ENCODE measurements around the gene NCF2.
"Not testable (repeated sequence)": the region's sequence is repeated elsewhere in the genome, so short reads cannot be mapped to it uniquely, and the experiment has no call there.

The NCF2 gene

DNA sequence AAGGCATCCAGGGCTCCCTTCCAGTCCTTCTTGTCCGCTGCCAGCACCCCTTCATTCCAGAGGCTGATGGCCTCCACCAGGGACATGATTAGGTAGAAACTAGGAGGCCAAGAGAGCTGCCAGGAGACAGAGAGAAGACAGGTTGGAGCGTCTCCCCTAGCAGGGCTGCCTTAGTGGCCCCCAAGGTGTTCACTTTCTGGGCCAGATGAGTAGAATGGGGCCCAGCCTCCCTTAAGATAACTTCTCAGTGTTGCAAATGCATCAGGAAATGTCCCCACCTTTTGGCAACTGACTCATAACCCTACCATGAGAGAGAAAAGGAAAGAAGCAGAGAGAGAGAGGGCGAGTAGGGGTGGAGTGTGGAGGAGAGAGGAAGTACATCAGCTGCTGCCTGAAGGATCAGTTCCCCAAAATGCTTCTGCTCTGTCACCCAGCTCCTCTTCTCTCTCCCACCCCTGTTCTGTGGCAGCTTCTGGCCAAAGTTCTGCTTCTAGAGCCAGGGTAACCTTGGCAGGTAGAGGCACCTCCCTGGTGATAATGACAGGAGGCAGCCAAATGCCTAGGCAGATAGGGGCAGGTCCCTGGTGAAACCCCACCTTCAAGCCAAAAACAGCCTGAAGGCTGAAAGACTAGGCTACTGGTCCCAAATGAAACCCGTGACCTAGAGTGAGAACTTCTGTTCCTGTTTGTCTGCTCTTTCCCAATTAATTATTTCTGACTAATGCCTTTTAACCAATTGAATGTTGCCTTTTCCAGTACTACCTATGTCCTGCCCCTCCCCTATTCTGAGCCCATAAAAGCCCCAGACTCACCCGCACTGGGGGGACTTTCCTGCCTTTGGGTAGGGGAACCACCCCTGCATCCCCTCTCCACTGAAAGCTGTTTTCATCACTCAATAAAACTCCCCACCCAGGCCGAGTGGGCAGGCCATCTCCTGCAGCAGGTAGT is at the start of gene NCF2:
NCF2 (minus strand) TSS at position 216 of the 948 bp plus-strand sequence; CDS start at position 86, 130 bp downstream.
- peak; percentile 92 for DNase-seq

GRCh38 chr1:183638649-183639387 is 48.6 kb upstream of the NCF2 start:
- in situ Hi-C loops (cut with MboI; ENCODE audit: low pct_unique_long_range_greater_than_20kb, low sequenced_read_pairs): no loop called here
- DNase-seq: no peak

More for the DNA sequence above, at the start of gene NCF2:
- in situ Hi-C loops (cut with MboI; ENCODE audit: low pct_unique_long_range_greater_than_20kb, low sequenced_read_pairs): no loop called here

GRCh38 chr1:183636783-183637182 is 46.5 kb upstream of the NCF2 start:
- in situ Hi-C loops (cut with MboI; ENCODE audit: low pct_unique_long_range_greater_than_20kb, low sequenced_read_pairs): no loop called here
- no peak for DNase-seq

DNA sequence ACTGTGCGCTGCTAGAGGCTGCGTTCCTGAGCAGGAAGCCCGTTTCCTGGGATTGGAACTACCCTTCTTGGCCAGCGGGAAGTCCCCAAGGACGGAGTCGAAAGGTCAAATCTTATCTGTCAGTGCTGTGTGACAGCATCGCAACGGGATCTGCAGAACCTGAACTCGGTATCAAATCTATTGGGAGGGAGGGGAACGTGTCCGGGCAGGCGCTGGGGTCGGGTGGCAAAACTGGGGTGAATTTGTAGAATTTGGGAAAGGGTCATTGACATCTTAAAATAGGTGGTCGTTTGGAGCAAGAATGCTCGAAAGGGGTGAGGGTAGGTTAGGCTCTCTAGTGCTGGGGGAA is 46.0 kb upstream of the NCF2 start:
- DNase-seq: no peak
- in situ Hi-C loops (cut with MboI; ENCODE audit: low pct_unique_long_range_greater_than_20kb, low sequenced_read_pairs): no loop called here

DNA sequence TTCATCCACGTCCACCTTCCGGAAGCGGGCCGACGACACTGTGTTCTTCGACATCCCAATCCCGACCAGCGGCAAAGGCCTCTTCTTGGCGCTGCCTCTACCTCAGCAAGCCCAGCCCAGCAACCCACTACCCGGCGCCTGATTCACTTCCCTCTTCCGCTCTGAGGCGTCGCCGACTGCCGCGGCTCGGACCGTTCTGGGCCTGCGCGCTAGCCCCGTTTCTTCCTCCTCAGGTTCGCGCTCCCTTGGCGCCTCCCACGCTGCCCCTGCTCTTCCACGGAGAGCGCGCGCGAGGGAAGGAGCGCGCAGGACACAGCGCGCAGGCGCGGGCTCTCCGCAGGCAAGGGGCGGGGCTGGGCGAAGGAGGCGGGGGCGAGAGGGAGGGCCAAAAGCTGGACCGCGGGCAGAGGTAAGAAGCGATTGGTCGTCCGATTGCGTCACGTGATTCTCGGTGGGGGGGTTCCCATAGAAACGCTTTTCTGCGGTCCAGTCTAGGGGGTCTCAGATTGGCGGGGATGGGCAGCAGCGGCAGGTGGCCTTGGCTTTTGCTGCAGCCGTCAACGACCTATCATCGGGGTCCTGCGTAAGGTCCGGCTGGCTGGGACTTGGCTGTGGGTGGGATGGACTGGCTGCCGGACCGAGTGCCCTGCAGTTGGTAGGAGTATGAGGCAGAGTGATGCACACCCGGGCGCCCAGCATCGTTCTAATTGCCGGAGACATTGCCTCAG is 45.5 kb upstream of the NCF2 start, which contains the start of gene ARPC5:
ARPC5 (minus strand) TSS at position 178 of the 728 bp plus-strand sequence; CDS start at position 54, 124 bp downstream.
- DNase-seq: peak; percentile 97
- in situ Hi-C loops (cut with MboI; ENCODE audit: low pct_unique_long_range_greater_than_20kb, low sequenced_read_pairs): no loop called here

GRCh38 chr1:183635099-183635605 is 44.9 kb upstream of the NCF2 start:
- peak; percentile 27 for DNase-seq
- in situ Hi-C loops (cut with MboI; ENCODE audit: low pct_unique_long_range_greater_than_20kb, low sequenced_read_pairs): no loop called here

DNA sequence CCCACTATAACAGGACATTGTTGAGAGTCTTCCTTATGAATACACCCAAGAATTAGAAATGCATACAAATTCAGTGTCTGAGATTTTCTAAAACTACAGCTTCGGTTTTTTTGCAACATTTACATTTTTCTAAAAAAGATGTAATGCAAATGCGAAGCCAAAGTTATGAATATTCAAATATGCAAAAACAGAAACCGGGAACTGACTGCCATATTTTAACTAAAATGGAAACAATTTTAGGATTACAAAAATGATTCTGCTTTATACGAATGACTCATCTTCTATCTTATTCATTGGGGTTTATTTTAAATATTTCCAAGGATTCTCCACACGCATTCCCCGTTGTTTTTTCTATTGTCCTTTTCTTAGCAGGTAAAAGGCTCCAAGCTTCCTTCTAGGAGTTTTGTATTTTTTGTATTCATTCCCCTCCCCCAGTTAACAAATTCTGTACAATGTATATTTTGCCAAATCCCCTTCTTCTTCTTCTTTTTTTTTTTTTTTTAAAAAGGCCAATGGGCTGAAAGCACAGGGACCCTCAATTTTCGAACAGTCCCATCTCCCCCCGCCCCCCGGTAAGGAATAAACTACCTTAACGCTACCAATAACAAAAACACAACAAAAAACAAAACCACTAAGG is 44.3 kb upstream of the NCF2 start:
- DNase-seq: no peak

GRCh38 chr1:183633676-183634343 is 43.6 kb upstream of the NCF2 start:
- in situ Hi-C loops (cut with MboI; ENCODE audit: low pct_unique_long_range_greater_than_20kb, low sequenced_read_pairs): no loop called here
- peak; percentile 82 for DNase-seq

More for the DNA sequence above, 44.3 kb upstream of the NCF2 start:
- in situ Hi-C loops (cut with MboI; ENCODE audit: low pct_unique_long_range_greater_than_20kb, low sequenced_read_pairs): no loop called here

DNA sequence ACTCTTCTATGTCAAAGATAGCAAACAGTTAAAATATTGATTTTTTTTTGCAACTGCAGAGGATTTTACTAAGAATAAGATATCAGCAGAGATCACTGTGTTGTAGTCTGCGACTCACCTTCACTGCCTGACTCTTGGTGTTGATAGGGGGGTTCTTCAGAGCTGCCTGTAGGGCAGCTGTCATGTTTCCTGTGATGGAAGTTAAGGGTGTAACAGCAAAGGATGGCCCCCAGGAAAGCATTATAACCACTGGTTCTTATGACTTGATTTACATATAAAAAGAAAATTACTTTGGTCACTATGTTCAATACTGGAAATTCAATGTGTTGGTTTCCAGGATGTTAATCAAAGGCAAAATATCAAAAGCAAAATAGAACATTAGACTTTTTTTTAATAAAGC is 42.7 kb upstream of the NCF2 start:
- in situ Hi-C loops (cut with MboI; ENCODE audit: low pct_unique_long_range_greater_than_20kb, low sequenced_read_pairs): no loop called here
- no peak for DNase-seq

DNA sequence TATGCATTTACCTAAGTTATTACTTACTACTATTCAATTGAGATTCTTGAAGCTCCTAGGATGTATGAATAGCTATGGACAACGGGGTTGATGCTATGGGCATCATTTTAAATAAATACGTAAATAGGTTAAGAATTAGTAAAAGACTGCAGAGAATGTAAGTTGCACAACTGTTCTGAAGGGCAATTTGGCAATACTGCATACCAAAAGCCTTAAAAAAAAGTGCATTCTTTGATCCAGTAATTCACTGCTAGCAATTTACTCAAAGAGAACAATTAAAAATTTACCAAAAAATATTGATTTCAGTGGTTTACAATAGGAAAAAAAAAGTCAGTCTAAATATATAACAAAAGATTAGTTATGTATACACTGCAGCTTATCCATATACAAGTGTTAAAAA is 41.9 kb upstream of the NCF2 start:
- in situ Hi-C loops (cut with MboI; ENCODE audit: low pct_unique_long_range_greater_than_20kb, low sequenced_read_pairs): no loop called here
- DNase-seq: no peak

- in situ Hi-C loops (cut with MboI; ENCODE audit: low pct_unique_long_range_greater_than_20kb, low sequenced_read_pairs): no loop called here
Observed at GRCh38 chr1:183630748-183631147, 40.5 kb upstream of the NCF2 start.

GRCh38 chr1:183628537-183628936 is 38.3 kb upstream of the NCF2 start:
- in situ Hi-C loops (cut with MboI; ENCODE audit: low pct_unique_long_range_greater_than_20kb, low sequenced_read_pairs): no loop called here
- DNase-seq: no peak

More at GRCh38 chr1:183630748-183631147, 40.5 kb upstream of the NCF2 start:
- DNase-seq: no peak

DNA sequence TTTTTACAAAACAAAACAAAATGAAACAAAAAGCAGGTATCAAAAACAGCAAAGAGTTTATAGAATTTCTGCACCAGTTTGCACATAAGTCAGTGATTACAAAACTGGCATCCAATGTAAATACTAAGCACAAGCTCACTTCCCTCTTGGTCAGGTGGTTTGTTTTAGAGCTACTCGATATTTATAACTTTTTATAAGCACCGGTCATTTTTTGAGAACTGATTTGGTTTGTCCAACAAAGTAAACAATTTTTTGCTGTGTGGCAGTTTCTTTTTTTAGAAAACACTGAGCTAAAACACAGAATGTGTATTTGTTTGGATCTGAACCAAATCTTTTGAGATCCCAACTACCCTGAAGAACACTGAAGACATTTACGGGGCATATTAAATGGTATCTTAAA is 36.0 kb upstream of the NCF2 start:
- in situ Hi-C loops (cut with MboI; ENCODE audit: low pct_unique_long_range_greater_than_20kb, low sequenced_read_pairs): not testable (repeated sequence)

GRCh38 chr1:183622884-183623785 is 32.9 kb upstream of the NCF2 start:
- in situ Hi-C loops (cut with MboI; ENCODE audit: low pct_unique_long_range_greater_than_20kb, low sequenced_read_pairs): no loop called here
- DNase-seq: peak; percentile 73

More for the DNA sequence above, 36.0 kb upstream of the NCF2 start:
- DNase-seq: not testable (repeated sequence)

GRCh38 chr1:183622013-183622412 is 31.8 kb upstream of the NCF2 start:
- in situ Hi-C loops (cut with MboI; ENCODE audit: low pct_unique_long_range_greater_than_20kb, low sequenced_read_pairs): no loop called here
- DNase-seq: peak; percentile 22

DNA sequence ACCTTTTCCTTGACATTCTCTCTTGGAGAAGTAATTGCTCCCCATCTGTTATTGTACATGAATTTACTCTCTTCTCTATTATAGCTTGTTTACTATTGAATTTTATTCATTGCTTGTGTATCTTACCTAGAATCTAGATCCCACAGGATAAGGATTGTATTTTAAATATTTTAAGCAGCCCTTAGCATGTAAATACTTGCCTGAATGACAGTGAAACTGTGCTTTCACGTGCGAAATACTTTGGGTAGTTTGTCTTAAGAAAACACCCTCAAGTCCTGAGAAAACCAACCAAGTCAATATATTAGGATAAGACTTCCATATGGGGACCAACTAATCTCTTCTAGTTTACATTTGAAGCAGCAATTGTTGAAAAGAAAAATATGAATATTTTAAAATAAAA is 30.1 kb upstream of the NCF2 start:
- in situ Hi-C loops (cut with MboI; ENCODE audit: low pct_unique_long_range_greater_than_20kb, low sequenced_read_pairs): no loop called here
- no peak for DNase-seq

- in situ Hi-C loops (cut with MboI; ENCODE audit: low pct_unique_long_range_greater_than_20kb, low sequenced_read_pairs): no loop called here
- no peak for DNase-seq
Observed at GRCh38 chr1:183619781-183620180, 29.5 kb upstream of the NCF2 start.

Data from KBM-7 (cell line).